ENCODE measurements around the gene GBP1. TPM values are rescaled to one million over a fixed set of nuclear protein-coding genes. Genes with fewer than 3 reads are reported as not detected.
A peak's percentile ranks its signal among the peaks of the same experiment; 100 is the strongest.
"Not testable (repeated sequence)": the region's sequence is repeated elsewhere in the genome, so short reads cannot be mapped to it uniquely, and the experiment has no call there.

Gene GBP1
- polyA plus RNA-seq, 1 donor: 39.3 TPM

- Histone ChIP-seq H3K4me1 (ENCODE audit: control insufficient read depth, insufficient read depth, low read length) (peaks cover 11% of the 10 kb centered on the region), H3K27me3 (ENCODE audit: control insufficient read depth, insufficient read depth, low read length) (no peaks in the 10 kb centered on the region), H3K36me3 (ENCODE audit: control insufficient read depth, insufficient read depth, low read length) (peaks cover 12% of the 10 kb centered on the region), H3K27ac (ENCODE audit: low read length) (no peak overlapping the region), H3K4me3 (ENCODE audit: low read length) (no peak overlapping the region), H3K9me3 (ENCODE audit: control insufficient read depth, low read depth, low read length) (no peaks in the 10 kb centered on the region)
- no peak for DNase-seq
- 83% methylated on average over 1 of the region's 3 CpGs for WGBS (ENCODE audit: insufficient coverage, low lambda C conversion rate)
These were observed 1.9 kb downstream of the GBP1 start for GRCh38 chr1:89063094-89063493.

- DNase-seq: no peak
- no peak overlapping the region for H3K27ac ChIP-seq (ENCODE audit: low read length)
- no peak overlapping the region for H3K4me3 ChIP-seq (ENCODE audit: low read length)
- H3K9me3 ChIP-seq (ENCODE audit: control insufficient read depth, low read depth, low read length): no peaks in the 10 kb centered on the region
- peaks cover 7% of the 10 kb centered on the region for H3K4me1 ChIP-seq (ENCODE audit: control insufficient read depth, insufficient read depth, low read length)
- 100% methylated on average over 1 of the region's 5 CpGs for WGBS (ENCODE audit: insufficient coverage, low lambda C conversion rate)
- H3K27me3 ChIP-seq (ENCODE audit: control insufficient read depth, insufficient read depth, low read length): no peaks in the 10 kb centered on the region
- H3K36me3 ChIP-seq (ENCODE audit: control insufficient read depth, insufficient read depth, low read length): peaks cover 30% of the 10 kb centered on the region
These were observed 4.9 kb downstream of the GBP1 start for GRCh38 chr1:89060091-89060490.

- Histone ChIP-seq H3K9me3 (ENCODE audit: control insufficient read depth, low read depth, low read length) (no peaks in the 10 kb centered on the region), H3K27me3 (ENCODE audit: control insufficient read depth, insufficient read depth, low read length) (no peaks in the 10 kb centered on the region), H3K4me3 (ENCODE audit: low read length) (no peak overlapping the region), H3K27ac (ENCODE audit: low read length) (peak overlapping the region; percentile 73), H3K36me3 (ENCODE audit: control insufficient read depth, insufficient read depth, low read length) (peaks cover 15% of the 10 kb centered on the region), H3K4me1 (ENCODE audit: control insufficient read depth, insufficient read depth, low read length) (peaks cover 30% of the 10 kb centered on the region)
- WGBS (ENCODE audit: insufficient coverage, low lambda C conversion rate): no CpG with 5 or more reads among the region's 1 CpG
- DNase-seq: peak in 1 of 2 donors; percentile 48
These were observed 13.1 kb downstream of the GBP1 start for GRCh38 chr1:89051955-89052312.

GRCh38 chr1:89051300-89051954 is 13.6 kb downstream of the GBP1 start:
- no peaks in the 10 kb centered on the region for H3K9me3 ChIP-seq (ENCODE audit: control insufficient read depth, low read depth, low read length)
- peak; percentile 54 to 74 for DNase-seq
- H3K36me3 ChIP-seq (ENCODE audit: control insufficient read depth, insufficient read depth, low read length): peaks cover 10% of the 10 kb centered on the region
- peak overlapping the region; percentile 73 for H3K27ac ChIP-seq (ENCODE audit: low read length)
- H3K27me3 ChIP-seq (ENCODE audit: control insufficient read depth, insufficient read depth, low read length): no peaks in the 10 kb centered on the region
- peaks cover 31% of the 10 kb centered on the region for H3K4me1 ChIP-seq (ENCODE audit: control insufficient read depth, insufficient read depth, low read length)
- WGBS (ENCODE audit: insufficient coverage, low lambda C conversion rate): no CpG with 5 or more reads among the region's 9 CpGs
- H3K4me3 ChIP-seq (ENCODE audit: low read length): no peak overlapping the region

GRCh38 chr1:89050649-89051033 is 14.4 kb downstream of the GBP1 start:
- Histone ChIP-seq H3K36me3 (ENCODE audit: control insufficient read depth, insufficient read depth, low read length) (peaks cover 6% of the 10 kb centered on the region), H3K4me3 (ENCODE audit: low read length) (no peak overlapping the region), H3K9me3 (ENCODE audit: control insufficient read depth, low read depth, low read length) (no peaks in the 10 kb centered on the region), H3K27ac (ENCODE audit: low read length) (peak overlapping the region; percentile 36), H3K27me3 (ENCODE audit: control insufficient read depth, insufficient read depth, low read length) (no peaks in the 10 kb centered on the region), H3K4me1 (ENCODE audit: control insufficient read depth, insufficient read depth, low read length) (peaks cover 39% of the 10 kb centered on the region)
- WGBS (ENCODE audit: insufficient coverage, low lambda C conversion rate): no CpG with 5 or more reads among the region's 11 CpGs
- DNase-seq: no peak

GRCh38 chr1:89049901-89050648 is 14.9 kb downstream of the GBP1 start:
- H3K27me3 ChIP-seq (ENCODE audit: control insufficient read depth, insufficient read depth, low read length); H3K36me3 ChIP-seq (ENCODE audit: control insufficient read depth, insufficient read depth, low read length); H3K9me3 ChIP-seq (ENCODE audit: control insufficient read depth, low read depth, low read length); H3K4me3 ChIP-seq (ENCODE audit: low read length): not testable (repeated sequence)
- H3K27ac ChIP-seq (ENCODE audit: low read length): peak overlapping the region; percentile 36
- H3K4me1 ChIP-seq (ENCODE audit: control insufficient read depth, insufficient read depth, low read length): peaks cover 41% of the 10 kb centered on the region
- WGBS (ENCODE audit: insufficient coverage, low lambda C conversion rate): no CpG with 5 or more reads among the region's 9 CpGs
- DNase-seq: peak; percentile 33 to 62

GRCh38 chr1:89049187-89049586 is 15.8 kb downstream of the GBP1 start:
- DNase-seq; H3K9me3 ChIP-seq (ENCODE audit: control insufficient read depth, low read depth, low read length); H3K36me3 ChIP-seq (ENCODE audit: control insufficient read depth, insufficient read depth, low read length); H3K27me3 ChIP-seq (ENCODE audit: control insufficient read depth, insufficient read depth, low read length); H3K4me3 ChIP-seq (ENCODE audit: low read length): not testable (repeated sequence)
- H3K4me1 ChIP-seq (ENCODE audit: control insufficient read depth, insufficient read depth, low read length): peaks cover 45% of the 10 kb centered on the region
- WGBS (ENCODE audit: insufficient coverage, low lambda C conversion rate): no CpG with 5 or more reads among the region's 4 CpGs
- peak overlapping the region; percentile 36 for H3K27ac ChIP-seq (ENCODE audit: low read length)

- Histone ChIP-seq H3K36me3 (ENCODE audit: control insufficient read depth, insufficient read depth, low read length) (no peaks in the 10 kb centered on the region), H3K27ac (ENCODE audit: low read length) (no peak overlapping the region), H3K4me3 (ENCODE audit: low read length) (no peak overlapping the region), H3K4me1 (ENCODE audit: control insufficient read depth, insufficient read depth, low read length) (peaks cover 54% of the 10 kb centered on the region), H3K27me3 (ENCODE audit: control insufficient read depth, insufficient read depth, low read length) (no peaks in the 10 kb centered on the region), H3K9me3 (ENCODE audit: control insufficient read depth, low read depth, low read length) (peaks cover 13% of the 10 kb centered on the region)
- WGBS (ENCODE audit: insufficient coverage, low lambda C conversion rate): no CpG with 5 or more reads among the region's 3 CpGs
- DNase-seq: no peak
These were observed 17.3 kb downstream of the GBP1 start for GRCh38 chr1:89047734-89048133.

GRCh38 chr1:89046318-89047183 is 18.5 kb downstream of the GBP1 start:
- not testable (repeated sequence) for H3K4me3 ChIP-seq (ENCODE audit: low read length); H3K36me3 ChIP-seq (ENCODE audit: control insufficient read depth, insufficient read depth, low read length); H3K27me3 ChIP-seq (ENCODE audit: control insufficient read depth, insufficient read depth, low read length)
- WGBS (ENCODE audit: insufficient coverage, low lambda C conversion rate): 100% methylated on average over 2 of the region's 6 CpGs
- H3K27ac ChIP-seq (ENCODE audit: low read length): peak overlapping the region; percentile 73
- peaks cover 17% of the 10 kb centered on the region for H3K9me3 ChIP-seq (ENCODE audit: control insufficient read depth, low read depth, low read length)
- peak; percentile 71 to 78 for DNase-seq
- peaks cover 44% of the 10 kb centered on the region for H3K4me1 ChIP-seq (ENCODE audit: control insufficient read depth, insufficient read depth, low read length)

- Histone ChIP-seq H3K27me3 (ENCODE audit: control insufficient read depth, insufficient read depth, low read length) (no peaks in the 10 kb centered on the region), H3K4me3 (ENCODE audit: low read length) (no peak overlapping the region), H3K27ac (ENCODE audit: low read length) (peak overlapping the region; percentile 86), H3K9me3 (ENCODE audit: control insufficient read depth, low read depth, low read length) (peaks cover 17% of the 10 kb centered on the region), H3K36me3 (ENCODE audit: control insufficient read depth, insufficient read depth, low read length) (no peaks in the 10 kb centered on the region), H3K4me1 (ENCODE audit: control insufficient read depth, insufficient read depth, low read length) (peaks cover 33% of the 10 kb centered on the region)
- WGBS (ENCODE audit: insufficient coverage, low lambda C conversion rate): 7% methylated on average over 2 of the region's 2 CpGs
- DNase-seq: peak; percentile 90 to 98
These were observed 19.9 kb downstream of the GBP1 start for GRCh38 chr1:89044970-89045721.
